ENCODE data around the gene KCNG2. TPM values are rescaled to one million over a fixed set of nuclear protein-coding genes. Genes with fewer than 3 reads are reported as not detected.
"Not testable (repeated sequence)": the region's sequence is repeated elsewhere in the genome, so short reads cannot be mapped to it uniquely, and the experiment has no call there.

KCNG2 gene
- total and polyA plus RNA-seq, 10 of the 15 experiments (the other 5 are each of a cell fraction or from before 2014, with no cell fraction given): 0.20 to 0.23 TPM; not detected in 8

- Histone ChIP-seq H3K27ac (ENCODE audit: control insufficient read depth, insufficient read depth) (no peak overlapping the region), H3K9me3 (replicated peaks; ENCODE audit: control insufficient read depth, insufficient read depth, low read length) (no peaks in the 10 kb centered on the region), H2AFZ (ENCODE audit: control insufficient read depth, low read depth, low read length) (no peak overlapping the region), H3K4me2 (ENCODE audit: control insufficient read depth, insufficient read depth) (no peak overlapping the region), H3K4me1 (ENCODE audit: control insufficient read depth, insufficient read depth, low read length) (no peaks in the 10 kb centered on the region), H3K9ac (ENCODE audit: control insufficient read depth, insufficient read depth, low read length) (no peak overlapping the region), H3K4me3 (no peak overlapping the region), H3K27me3 (replicated peaks in 1 of 2; ENCODE audit: control insufficient read depth in 2 of 2, insufficient read depth in 2 of 2, low read length in 1 of 2) (no peaks in the 10 kb centered on the region), H3K36me3 (ENCODE audit: control insufficient read depth in 2 of 2, insufficient read depth in 2 of 2, low read length in 1 of 2) (peaks cover 13 to 14% of the 10 kb centered on the region in 2 experiments), H4K20me1 (ENCODE audit: control insufficient read depth, insufficient read depth) (no peaks in the 10 kb centered on the region), H3K79me2 (ENCODE audit: control insufficient read depth, insufficient read depth, low read length) (no peaks in the 10 kb centered on the region)
- CTCF ChIA-PET: no interaction called here
- ATAC-seq (no peak), FAIRE-seq (no peak), DNase-seq (ENCODE audit: low read depth, low spot score) (no peak)
- in situ Hi-C loops (cut with MboI) (no loop called here), intact Hi-C loops (cut with micrococcal nuclease; ENCODE audit: unreplicated experiment) (no loop called here)
- SMC1A ChIA-PET (ENCODE audit: uncharacterized antibody, unreplicated experiment): no interaction called here
- TF ChIP-seq NR2C2 (IDR thresholded peaks at IDR 0.05; ENCODE audit: borderline replicate concordance, control insufficient read depth, insufficient read length, low read depth): no peak
- no peak for TF ChIP-seq EP300 (IDR thresholded peaks at IDR 0.05; ENCODE audit: borderline replicate concordance in 1 of 2, control insufficient read depth in 1 of 2, low read depth in 2 of 2, low read length in 2 of 2)
- TF ChIP-seq RAD51 (IDR thresholded peaks at IDR 0.05): no peak
- TF ChIP-seq ZBTB40 (IDR thresholded peaks at IDR 0.05; ENCODE audit: borderline replicate concordance): no peak
- TF ChIP-seq ATF3 (IDR thresholded peaks at IDR 0.05; ENCODE audit: borderline replicate concordance, extremely low read depth, low read depth, low read length): no peak
- no peak for TF ChIP-seq NFYB (IDR thresholded peaks at IDR 0.05; ENCODE audit: insufficient read depth, low read depth, low read length)
- TF ChIP-seq NFYA (IDR thresholded peaks at IDR 0.05; ENCODE audit: borderline replicate concordance, low read depth, low read length): no peak
- 93% methylated on average over 7 of the region's 13 CpGs for WGBS (ENCODE audit: insufficient coverage, insufficient replicate concordance, low lambda C conversion rate, missing lambda C conversion rate)
- RAD21 ChIA-PET (ENCODE audit: unreplicated experiment): no interaction called here
- BruUV-seq (replicated peaks): no TSS peak
- POLR2A ChIA-PET: no interaction called here
Observed at GRCh38 chr18:79750980-79751571, 46.7 kb upstream of the KCNG2 start.

GRCh38 chr18:79751918-79752578 lies 45.7 kb upstream of the KCNG2 start:
- DNase-seq (ENCODE audit: low read depth, low spot score); H3K4me1 ChIP-seq (ENCODE audit: control insufficient read depth, insufficient read depth, low read length); H3K79me2 ChIP-seq (ENCODE audit: control insufficient read depth, insufficient read depth, low read length); POLR2A ChIA-PET; H3K4me3 ChIP-seq; H4K20me1 ChIP-seq (ENCODE audit: control insufficient read depth, insufficient read depth); H3K9me3 ChIP-seq (replicated peaks; ENCODE audit: control insufficient read depth, insufficient read depth, low read length); in situ Hi-C loops (cut with MboI); SMC1A ChIA-PET (ENCODE audit: uncharacterized antibody, unreplicated experiment); FAIRE-seq; BruUV-seq (replicated peaks); RAD21 ChIA-PET (ENCODE audit: unreplicated experiment); ATAC-seq; CTCF ChIA-PET; H3K27ac ChIP-seq (ENCODE audit: control insufficient read depth, insufficient read depth); intact Hi-C loops (cut with micrococcal nuclease; ENCODE audit: unreplicated experiment); H3K4me2 ChIP-seq (ENCODE audit: control insufficient read depth, insufficient read depth); H3K9ac ChIP-seq (ENCODE audit: control insufficient read depth, insufficient read depth, low read length); H2AFZ ChIP-seq (ENCODE audit: control insufficient read depth, low read depth, low read length); H3K27me3 ChIP-seq (replicated peaks in 1 of 2; ENCODE audit: control insufficient read depth in 2 of 2, insufficient read depth in 2 of 2, low read length in 1 of 2): not testable (repeated sequence)
- WGBS (ENCODE audit: insufficient coverage, insufficient replicate concordance, low lambda C conversion rate, missing lambda C conversion rate): 97% methylated on average over 16 of the region's 20 CpGs
- peaks cover 12 to 13% of the 10 kb centered on the region in 2 experiments for H3K36me3 ChIP-seq (ENCODE audit: control insufficient read depth in 2 of 2, insufficient read depth in 2 of 2, low read length in 1 of 2)

Measured in GM12878 (cell line).